ENCODE measurements around the gene NFASC.

NFASC gene

GRCh38 chr1:205032508-205032907, 161.8 kb downstream of the NFASC start:
- no peak for DNase-seq (ENCODE audit: low read depth in 1 of 2, low spot score in 1 of 2)

GRCh38 chr1:205037539-205037938, 166.9 kb downstream of the NFASC start:
- DNase-seq (ENCODE audit: low read depth in 1 of 2, low spot score in 1 of 2): no peak

- no peak for DNase-seq (ENCODE audit: low read depth in 1 of 2, low spot score in 1 of 2)
Measured at GRCh38 chr1:205038132-205038786, 167.6 kb downstream of the NFASC start.

GRCh38 chr1:205041001-205041715, 170.5 kb downstream of the NFASC start:
- DNase-seq (ENCODE audit: low read depth in 1 of 2, low spot score in 1 of 2): no peak

- DNase-seq (ENCODE audit: low read depth in 1 of 2, low spot score in 1 of 2): no peak
Measured at GRCh38 chr1:205041998-205042910, 171.6 kb downstream of the NFASC start.

- no peak for DNase-seq (ENCODE audit: low read depth in 1 of 2, low spot score in 1 of 2)
Measured at GRCh38 chr1:205042911-205043806, 172.5 kb downstream of the NFASC start, which contains the start of gene CNTN2. CNTN2 (plus strand) TSS chr1:205043212; CDS start chr1:205053186, 9,974 bp downstream.

- DNase-seq (ENCODE audit: low read depth in 1 of 2, low spot score in 1 of 2): no peak
Measured at GRCh38 chr1:205043866-205044265, 173.2 kb downstream of the NFASC start.

GRCh38 chr1:205044741-205045140, 174.1 kb downstream of the NFASC start:
- no peak for DNase-seq (ENCODE audit: low read depth in 1 of 2, low spot score in 1 of 2)

GRCh38 chr1:205045146-205045545, 174.5 kb downstream of the NFASC start:
- no peak for DNase-seq (ENCODE audit: low read depth in 1 of 2, low spot score in 1 of 2)

GRCh38 chr1:205046870-205047269, 176.2 kb downstream of the NFASC start:
- no peak for DNase-seq (ENCODE audit: low read depth in 1 of 2, low spot score in 1 of 2)

- no peak for DNase-seq (ENCODE audit: low read depth in 1 of 2, low spot score in 1 of 2)
Measured at GRCh38 chr1:205047764-205048231, 177.1 kb downstream of the NFASC start.

- no peak for DNase-seq (ENCODE audit: low read depth in 1 of 2, low spot score in 1 of 2)
Measured at GRCh38 chr1:205048382-205048781, 177.7 kb downstream of the NFASC start.

GRCh38 chr1:205049479-205049878, 178.8 kb downstream of the NFASC start:
- DNase-seq (ENCODE audit: low read depth in 1 of 2, low spot score in 1 of 2): no peak

- DNase-seq (ENCODE audit: low read depth in 1 of 2, low spot score in 1 of 2): no peak
Measured at GRCh38 chr1:205052690-205053089, 182.0 kb downstream of the NFASC start.

- no peak for DNase-seq (ENCODE audit: low read depth in 1 of 2, low spot score in 1 of 2)
Measured at GRCh38 chr1:205053296-205053695, 182.6 kb downstream of the NFASC start.

- DNase-seq (ENCODE audit: low read depth in 1 of 2, low spot score in 1 of 2): no peak
Measured at GRCh38 chr1:205054013-205054412, 183.4 kb downstream of the NFASC start.

- no peak for DNase-seq (ENCODE audit: low read depth in 1 of 2, low spot score in 1 of 2)
Measured at GRCh38 chr1:205056188-205056611, 185.5 kb downstream of the NFASC start.

GRCh38 chr1:205056956-205057568, 186.4 kb downstream of the NFASC start:
- DNase-seq (ENCODE audit: low read depth in 1 of 2, low spot score in 1 of 2): no peak

- no peak for DNase-seq (ENCODE audit: low read depth in 1 of 2, low spot score in 1 of 2)
Measured at GRCh38 chr1:205057808-205058575, 187.3 kb downstream of the NFASC start.

Data from activated T-helper 1 cell treated with anti-CD3 and anti-CD28 coated beads, Interleukin-2, amount 50 U/mL, for 16 hours (primary cell).